Activated CD4-positive, alpha-beta T cell treated with anti-CD3 and anti-CD28 coated beads for 4 hours (primary cell): ENCODE data around the gene CROCC.

Source experiments
- DNase-seq, 2 donors: peaks; one replicate each; pipeline ENCODE4 v3.0.0-alpha.2; 2020

The CROCC gene

GRCh38 chr1:17017435-17017834, 95.7 kb downstream of the CROCC start:
- no peak for DNase-seq

GRCh38 chr1:17018849-17019248, 97.1 kb downstream of the CROCC start:
- no peak for DNase-seq

GRCh38 chr1:17020502-17020901, 98.8 kb downstream of the CROCC start:
- no peak for DNase-seq

GRCh38 chr1:17021896-17022295, 100.2 kb downstream of the CROCC start:
- DNase-seq = no peak
